Vagina (tissue), 2 donors: ENCODE results near the gene L3MBTL4. TPM values are rescaled to one million over a fixed set of nuclear protein-coding genes. Genes with fewer than 3 reads are reported as not detected.

Experiments used
- DNase-seq, 2 donors: peaks; one replicate each; pipeline ENCODE4 v3.0.0-alpha.2; 2017; ENCODE audit errors: extremely low spot score in 2 of 2
- H3K27ac ChIP-seq: fragments of 200-600 bp; sonication (generic); one replicate; pipeline ENCODE4 v1.5.1; 2019
- H3K27me3 ChIP-seq: fragments of 200-600 bp; sonication (generic); one replicate; pipeline ENCODE4 v1.5.1; 2019
- H3K36me3 ChIP-seq, 2 donors: fragments of 200-600 bp; sonication (generic); one replicate each; pipeline ENCODE4 v1.5.1; 2017 to 2019
- H3K4me1 ChIP-seq: fragments of 200-600 bp; sonication (generic); one replicate; pipeline ENCODE4 v1.5.1; 2019
- H3K4me3 ChIP-seq, 2 donors: fragments of 200-600 bp; sonication (generic); 1 replicate in 1 of 2; 2 replicates in 1 of 2; pipeline ENCODE4 v1.5.1; 2016 to 2019
- H3K9me3 ChIP-seq: fragments of 200-600 bp; sonication (generic); one replicate; pipeline ENCODE4 v1.5.1; 2019
- POLR2A ChIP-seq, 2 donors: fragments of 450-650 bp; IDR thresholded peaks; one replicate each; pipeline ENCODE4 v1.6.1; 2017; ENCODE audit warnings: antibody characterized with exemption in 2 of 2, mild to moderate bottlenecking in 2 of 2, moderate library complexity in 2 of 2
- POLR2AphosphoS5 ChIP-seq, 2 donors: sonication (generic); formaldehyde crosslinking; IDR thresholded peaks; one replicate each; pipeline ENCODE4 v1.9.0; 2017; ENCODE audit warnings: antibody characterized with exemption in 2 of 2, mild to moderate bottlenecking in 2 of 2, low read depth in 1 of 2; ENCODE audit not compliant: insufficient read depth in 1 of 2
- intact Hi-C: fragments of 100-400 bp; cut with DNase I; formaldehyde crosslinking; loops from one replicate; pipeline ENCODE4 v1.15.1; 2023
- total RNA-seq: library from RNA; depleted of rRNA; stranded (reverse); fragments of >200 nt; gene quantifications from one replicate; pipeline ENCODE4 v1.2.3, GENCODE V29; 2016
- TF ChIP-seq, protein P1 (sequence below), 3 experiments: fragments of 450-650 bp in 2 of 3; fragments of 200-600 bp in 1 of 3; sonication (generic) in 1 of 3; IDR thresholded peaks; one replicate each; pipeline ENCODE4 v1.5.1; 2017 to 2019; ENCODE audit warnings: antibody characterized with exemption in 3 of 3, mild to moderate bottlenecking in 2 of 3, moderate library complexity in 2 of 3

L3MBTL4 gene
- total RNA-seq, 1 donor from 2014 or later = 9.6 TPM

DNA sequence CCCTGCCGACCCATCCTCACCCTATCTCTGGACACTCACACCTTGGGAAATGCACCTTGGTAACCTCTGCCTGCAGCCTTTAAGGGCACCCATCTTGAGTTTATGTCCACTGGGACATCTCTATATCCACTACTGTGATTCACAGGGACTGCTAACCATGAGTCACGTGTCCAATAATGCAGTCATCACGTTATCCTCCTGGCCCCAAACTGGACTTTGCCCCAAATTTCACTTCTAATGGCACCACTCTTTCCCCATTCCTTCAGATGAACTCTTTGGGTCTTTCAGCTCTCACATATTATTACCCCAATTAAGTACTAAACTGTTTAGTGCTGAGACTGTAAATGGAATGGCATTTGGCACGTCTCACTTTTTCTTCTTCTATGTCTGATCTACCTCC is 448.2 kb downstream of the L3MBTL4 start:
- no peaks in the 10 kb centered on the region for H3K9me3 ChIP-seq
- TF ChIP-seq POLR2AphosphoS5 (IDR thresholded peaks at IDR 0.05; ENCODE audit: insufficient read depth in 1 of 2, low read depth in 1 of 2) = no peak
- TF ChIP-seq POLR2A (IDR thresholded peaks at IDR 0.05) = no peak
- TF ChIP-seq, protein P1, sequence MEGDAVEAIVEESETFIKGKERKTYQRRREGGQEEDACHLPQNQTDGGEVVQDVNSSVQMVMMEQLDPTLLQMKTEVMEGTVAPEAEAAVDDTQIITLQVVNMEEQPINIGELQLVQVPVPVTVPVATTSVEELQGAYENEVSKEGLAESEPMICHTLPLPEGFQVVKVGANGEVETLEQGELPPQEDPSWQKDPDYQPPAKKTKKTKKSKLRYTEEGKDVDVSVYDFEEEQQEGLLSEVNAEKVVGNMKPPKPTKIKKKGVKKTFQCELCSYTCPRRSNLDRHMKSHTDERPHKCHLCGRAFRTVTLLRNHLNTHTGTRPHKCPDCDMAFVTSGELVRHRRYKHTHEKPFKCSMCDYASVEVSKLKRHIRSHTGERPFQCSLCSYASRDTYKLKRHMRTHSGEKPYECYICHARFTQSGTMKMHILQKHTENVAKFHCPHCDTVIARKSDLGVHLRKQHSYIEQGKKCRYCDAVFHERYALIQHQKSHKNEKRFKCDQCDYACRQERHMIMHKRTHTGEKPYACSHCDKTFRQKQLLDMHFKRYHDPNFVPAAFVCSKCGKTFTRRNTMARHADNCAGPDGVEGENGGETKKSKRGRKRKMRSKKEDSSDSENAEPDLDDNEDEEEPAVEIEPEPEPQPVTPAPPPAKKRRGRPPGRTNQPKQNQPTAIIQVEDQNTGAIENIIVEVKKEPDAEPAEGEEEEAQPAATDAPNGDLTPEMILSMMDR (IDR thresholded peaks at IDR 0.05) = no peak
- no peaks in the 10 kb centered on the region for H3K4me1 ChIP-seq
- no peaks in the 10 kb centered on the region for H3K36me3 ChIP-seq
- H3K27me3 ChIP-seq = no peaks in the 10 kb centered on the region
- H3K27ac ChIP-seq = no peak overlapping the region
- H3K4me3 ChIP-seq = no peak overlapping the region
- intact Hi-C loops = no loop called here
- peak in 1 of 2 donors; percentile 67 for DNase-seq

DNA sequence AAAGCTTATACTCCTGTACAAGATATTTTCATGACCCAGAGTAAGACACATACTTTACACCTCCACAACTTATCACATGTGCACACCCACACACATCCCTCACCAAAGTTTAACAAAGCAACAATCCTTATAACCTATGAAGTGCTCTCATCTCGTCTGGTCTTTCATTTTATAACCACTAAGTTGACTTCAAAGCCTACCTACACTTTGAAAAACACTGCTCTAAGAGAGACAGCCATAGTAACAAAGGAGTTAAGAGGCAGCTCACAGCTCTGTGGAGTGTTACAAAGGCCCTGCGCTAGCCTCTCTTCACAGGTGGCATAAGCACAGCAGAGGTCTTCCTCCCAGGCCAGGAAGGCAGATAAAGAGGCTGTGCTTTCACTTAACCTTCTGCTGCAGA is 449.7 kb downstream of the L3MBTL4 start:
- no peaks in the 10 kb centered on the region for H3K4me1 ChIP-seq
- H3K36me3 ChIP-seq = no peaks in the 10 kb centered on the region
- no peak overlapping the region for H3K27ac ChIP-seq
- TF ChIP-seq, protein P1 (IDR thresholded peaks at IDR 0.05) = no peak
- no peaks in the 10 kb centered on the region for H3K9me3 ChIP-seq
- no peak for DNase-seq
- intact Hi-C loops = no loop called here
- no peak overlapping the region for H3K4me3 ChIP-seq
- no peaks in the 10 kb centered on the region for H3K27me3 ChIP-seq

DNA sequence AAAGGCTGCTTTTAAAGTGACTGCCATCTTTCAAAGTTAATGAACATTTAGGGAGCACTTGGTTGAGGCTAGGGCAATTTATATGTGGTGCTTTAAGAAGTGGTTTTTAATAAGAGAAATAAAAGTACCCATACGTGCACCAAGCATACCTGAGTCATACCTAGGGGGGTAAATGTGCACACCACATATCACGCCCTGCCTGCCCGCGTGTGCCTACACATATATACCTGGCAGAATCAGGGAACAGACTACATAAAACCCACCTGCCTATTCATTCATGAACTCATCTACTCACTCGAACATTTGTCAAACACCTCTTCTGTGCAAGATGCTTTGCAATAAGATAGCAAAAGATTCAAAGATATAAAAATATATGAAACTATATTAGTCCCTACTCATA is 450.1 kb downstream of the L3MBTL4 start:
- intact Hi-C loops = no loop called here
- no peak overlapping the region for H3K27ac ChIP-seq
- no peaks in the 10 kb centered on the region for H3K4me1 ChIP-seq
- no peaks in the 10 kb centered on the region for H3K27me3 ChIP-seq
- no peak overlapping the region for H3K4me3 ChIP-seq
- TF ChIP-seq, protein P1 (IDR thresholded peaks at IDR 0.05) = no peak
- TF ChIP-seq POLR2AphosphoS5 (IDR thresholded peaks at IDR 0.05; ENCODE audit: insufficient read depth in 1 of 2, low read depth in 1 of 2) (no peak), POLR2A (IDR thresholded peaks at IDR 0.05) (no peak)
- no peak for DNase-seq
- H3K36me3 ChIP-seq = no peaks in the 10 kb centered on the region
- no peaks in the 10 kb centered on the region for H3K9me3 ChIP-seq

DNA sequence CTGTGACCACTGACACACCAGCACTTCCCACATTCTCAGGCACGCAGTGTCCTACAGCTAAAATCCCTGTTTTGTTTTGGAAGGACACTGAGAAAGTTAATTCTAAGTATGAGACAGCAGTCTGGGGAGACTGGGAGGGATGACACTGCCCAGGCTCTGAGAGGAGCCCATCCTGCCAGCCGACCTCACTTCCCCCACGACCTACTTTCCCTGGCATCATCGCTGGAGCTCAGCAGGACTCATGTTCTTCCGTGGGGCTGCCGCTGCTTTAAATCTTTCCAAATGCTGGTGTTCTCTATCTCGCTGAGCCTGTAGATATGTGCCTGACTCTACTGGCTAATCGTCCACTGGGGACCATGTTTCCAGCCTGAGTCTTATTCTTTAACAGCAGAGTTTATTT is 450.6 kb downstream of the L3MBTL4 start:
- TF ChIP-seq, protein P1 (IDR thresholded peaks at IDR 0.05) = no peak
- no peak for TF ChIP-seq POLR2A (IDR thresholded peaks at IDR 0.05)
- no peak for TF ChIP-seq POLR2AphosphoS5 (IDR thresholded peaks at IDR 0.05; ENCODE audit: insufficient read depth in 1 of 2, low read depth in 1 of 2)
- peak in 1 of 2 donors; percentile 70 for DNase-seq
- Histone ChIP-seq H3K4me1 (no peaks in the 10 kb centered on the region), H3K4me3 (no peak overlapping the region), H3K27ac (no peak overlapping the region), H3K36me3 (no peaks in the 10 kb centered on the region), H3K9me3 (no peaks in the 10 kb centered on the region), H3K27me3 (no peaks in the 10 kb centered on the region)
- intact Hi-C loops = no loop called here

DNA sequence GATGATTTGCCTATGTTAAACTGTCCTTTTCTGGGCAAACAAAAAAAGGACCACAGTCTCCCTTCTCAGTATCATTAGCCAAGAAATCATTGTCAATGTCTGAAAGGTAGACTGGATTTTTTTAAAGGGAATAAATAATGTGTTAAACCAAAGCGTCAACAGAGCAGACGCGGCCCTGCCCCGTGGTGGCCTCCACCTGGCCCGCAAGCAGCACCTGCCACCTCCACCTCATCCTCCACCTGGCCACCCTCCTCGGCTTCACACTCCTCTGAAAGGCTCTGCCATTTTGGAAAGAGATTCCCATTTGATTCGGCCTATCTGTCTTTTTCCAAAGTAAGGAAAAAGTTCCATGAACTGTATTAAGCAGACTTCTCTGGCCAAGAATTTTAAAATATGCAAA is 451.4 kb downstream of the L3MBTL4 start:
- no peak for TF ChIP-seq POLR2AphosphoS5 (IDR thresholded peaks at IDR 0.05; ENCODE audit: insufficient read depth in 1 of 2, low read depth in 1 of 2)
- TF ChIP-seq POLR2A (IDR thresholded peaks at IDR 0.05) = no peak
- TF ChIP-seq, protein P1 (IDR thresholded peaks at IDR 0.05) = no peak

More for the DNA sequence above, 451.4 kb downstream of the L3MBTL4 start:
- DNase-seq = no peak
- Histone ChIP-seq H3K4me1 (no peaks in the 10 kb centered on the region), H3K4me3 (no peak overlapping the region), H3K27ac (no peak overlapping the region), H3K36me3 (no peaks in the 10 kb centered on the region), H3K27me3 (no peaks in the 10 kb centered on the region), H3K9me3 (no peaks in the 10 kb centered on the region)
- intact Hi-C loops = no loop called here
